ENCODE data around the gene ABCC4. TPM values are rescaled to one million over a fixed set of nuclear protein-coding genes. Genes with fewer than 3 reads are reported as not detected.

The ABCC4 gene
- total and polyA plus RNA-seq, 9 of the 15 experiments (the other 6 are each of a cell fraction or from before 2014, with no cell fraction given): 9.4 to 46.1 (median 25.4) TPM

GRCh38 chr13:95289020-95289444 is 12.2 kb downstream of the ABCC4 start:
- H4K20me1 ChIP-seq (replicated peaks; ENCODE audit: control insufficient read depth, insufficient read depth, low read length): no peaks in the 10 kb centered on the region
- no peak overlapping the region for H2AFZ ChIP-seq (ENCODE audit: low read depth, low read length)
- H3K9ac ChIP-seq (ENCODE audit: insufficient read depth in 1 of 2, low read depth in 2 of 2, low read length in 2 of 2): no peak overlapping the region; a peak in 1 of 4 replicates
- no peak overlapping the region for H3K4me2 ChIP-seq (ENCODE audit: insufficient read depth, low read length)
- in situ Hi-C loops (cut with MboI) (no loop called here), intact Hi-C loops (cut with micrococcal nuclease) (no loop called here)
- H3K9me1 ChIP-seq (ENCODE audit: control insufficient read depth, insufficient read depth, low read length): no peaks in the 10 kb centered on the region
- ATAC-seq (no peak), FAIRE-seq (no peak), DNase-seq (ENCODE audit: extremely low read depth in 1 of 4, low spot score in 3 of 4) (no peak)
- no peak overlapping the region for H3K27ac ChIP-seq (ENCODE audit: extremely low read depth, low read depth, low read length)
- peaks cover 25% of the 10 kb centered on the region for H3K36me3 ChIP-seq (ENCODE audit: control insufficient read depth, insufficient read depth, low read length)
- no peaks in the 10 kb centered on the region for H3K9me3 ChIP-seq (replicated peaks; ENCODE audit: control insufficient read depth, insufficient read depth, low read depth, low read length)
- BruUV-seq (replicated peaks): no TSS peak
- 42% methylated on average over 4 of the region's 4 CpGs for WGBS (ENCODE audit: insufficient coverage, low coverage, missing lambda C conversion rate)
- TF ChIP-seq CREM (IDR thresholded peaks at IDR 0.05; ENCODE audit: low read depth) (no peak), ZNF507 (tag; conservative IDR thresholded peaks at IDR 0.05) (no peak), ZNF24 (IDR thresholded peaks at IDR 0.05) (no peak), SNRNP70 (optimal IDR thresholded peaks at IDR 0.05; ENCODE audit: low read depth, low read length) (no peak), ARID4B (CRISPR knock-in tag; IDR thresholded peaks at IDR 0.05) (no peak), CLOCK (CRISPR knock-in tag; IDR thresholded peaks at IDR 0.05; ENCODE audit: borderline replicate concordance) (no peak), CBFA2T3 (IDR thresholded peaks at IDR 0.05) (no peak), ZNF79 (CRISPR knock-in tag; IDR thresholded peaks at IDR 0.05; ENCODE audit: low read depth) (no peak), ZNF263 (CRISPR knock-in tag; IDR thresholded peaks at IDR 0.05; ENCODE audit: borderline replicate concordance) (no peak), CEBPZ (IDR thresholded peaks at IDR 0.05; ENCODE audit: borderline replicate concordance, low read depth, low read length) (no peak), RCOR1 (IDR thresholded peaks at IDR 0.05; ENCODE audit: borderline replicate concordance in 1 of 2, low read depth in 2 of 2, low read length in 2 of 2) (no peak), NFIX (CRISPR knock-in tag; IDR thresholded peaks at IDR 0.05; ENCODE audit: low read depth) (no peak), POLR2A (conservative IDR thresholded peaks at IDR 0.05) (no peak)
- ChIA-PET CTCF (ENCODE audit: low intra/inter-chr PET ratio) (no interaction called here), POLR2A (interaction anchor here (0.8 to 2.1 kb wide), 5 partner anchors 8 to 15 kb away, joined by 3 to 15 read pairs (median 5); no protein-coding TSS in a partner anchor)
- peaks cover 21% of the 10 kb centered on the region in 2 experiments; a peak in 4 of 5 replicates for H3K4me1 ChIP-seq (replicated peaks in 1 of 2; ENCODE audit: control insufficient read depth in 2 of 2, insufficient read depth in 2 of 2, low read length in 2 of 2)
- peaks cover 81% of the 10 kb centered on the region for H3K79me2 ChIP-seq (ENCODE audit: control insufficient read depth, insufficient read depth, low read length)
- no peak overlapping the region for H3K4me3 ChIP-seq
- H3K27me3 ChIP-seq (ENCODE audit: control insufficient read depth in 2 of 2, insufficient read depth in 2 of 2, low read length in 2 of 2): no peaks in the 10 kb centered on the region

Measured in K562 (cell line).